K562 (cell line): ENCODE measurements around the gene UNC13C. TPM values are rescaled to one million over a fixed set of nuclear protein-coding genes. Genes with fewer than 3 reads are reported as not detected.

Experiments used
- ATAC-seq: fragments of 200-7000 bp; cut with Tn5 transposase; 3 replicates; pipeline ENCODE4 v1.9.1; 2020; ENCODE audit warnings: moderate library complexity
- BruUV-seq: library from RNA; stranded (reverse); fragments of 400-500 nt; replicated peaks from 2 replicates; lab custom pipeline; 2021; lab: Mats Ljungman, UMichigan
- CTCF ChIA-PET: fragments of 300-600 bp; formaldehyde crosslinking; extraction: SDS; loops from one replicate; lab custom pipeline; 2021; ENCODE audit warnings: low intra/inter-chr PET ratio; lab: Yijun Ruan, JAX
- POLR2A ChIA-PET: fragments of 300-600, 350-650 bp; sonication (Branson Sonifier 250); formaldehyde crosslinking; extraction: SDS; loops from one replicate; lab custom pipeline; 2021; ENCODE audit warnings: antibody characterized with exemption, inconsistent platforms; lab: Yijun Ruan, JAX
- DNase-seq, 4 experiments: peaks; one replicate each; pipeline versions ENCODE4 v3.0.0 to v3.0.0-alpha.2; 2011 to 2018; ENCODE audit warnings: low spot score in 3 of 4, mixed read lengths in 3 of 4; ENCODE audit errors: extremely low read depth in 1 of 4
- FAIRE-seq: peaks from 2 replicates; lab custom pipeline; 2011; peaks lifted over from hg19 to GRCh38; lab: Jason Lieb, UNC
- H2AFZ ChIP-seq: 2 replicates; pipeline ENCODE4 v1.6.0; 2011; ENCODE audit warnings: low read depth, low read length, control low read depth, inconsistent platforms
- H3K27ac ChIP-seq: fragments of 200-600 bp; 3 replicates; pipeline ENCODE4 v1.8.0; 2011; ENCODE audit warnings: low read depth, mild to moderate bottlenecking, control low read depth, inconsistent platforms, low read length, moderate library complexity, mixed read lengths; ENCODE audit errors: extremely low read depth
- H3K27me3 ChIP-seq, 2 experiments: fragments of 300-600 bp in 1 of 2; 2 replicates in 1 of 2; 3 replicates in 1 of 2; pipeline versions ENCODE4 v1.6.0 to v1.8.0; 2011; ENCODE audit warnings: inconsistent platforms in 2 of 2, low read length in 2 of 2, mild to moderate bottlenecking in 1 of 2, mixed read lengths in 1 of 2, moderate library complexity in 1 of 2; ENCODE audit not compliant: control insufficient read depth in 2 of 2, insufficient read depth in 2 of 2
- H3K36me3 ChIP-seq: fragments of 300-600 bp; 3 replicates; pipeline ENCODE4 v1.8.0; 2011; ENCODE audit warnings: mild to moderate bottlenecking, low read length, inconsistent platforms; ENCODE audit not compliant: control insufficient read depth, insufficient read depth
- H3K4me1 ChIP-seq, 2 experiments: fragments of 200-600 bp in 1 of 2; replicated peaks in 1 of 2; 2 replicates in 1 of 2; 3 replicates in 1 of 2; pipeline versions ENCODE4 v1.5.1 to v1.8.0; 2011; ENCODE audit warnings: inconsistent platforms in 2 of 2, low read length in 2 of 2, mild to moderate bottlenecking in 1 of 2, mixed read lengths in 1 of 2, moderate library complexity in 1 of 2; ENCODE audit not compliant: control insufficient read depth in 2 of 2, insufficient read depth in 2 of 2
- H3K4me2 ChIP-seq: 2 replicates; pipeline ENCODE4 v1.6.1; 2011; ENCODE audit warnings: low read length, control low read depth, inconsistent platforms, mixed read lengths; ENCODE audit not compliant: insufficient read depth
- H3K4me3 ChIP-seq: fragments of 200-600 bp; sonication (generic), shearing (Covaris generic); 2 replicates; pipeline ENCODE4 v1.5.1; 2016; ENCODE audit warnings: control low read depth, inconsistent platforms
- H3K79me2 ChIP-seq: fragments of 200-600 bp; 3 replicates; pipeline ENCODE4 v1.8.0; 2011; ENCODE audit warnings: low read length, inconsistent platforms; ENCODE audit not compliant: control insufficient read depth, insufficient read depth
- H3K9ac ChIP-seq, 2 experiments: 2 replicates each; pipeline versions ENCODE4 v1.6.0 to v1.6.1; 2011; ENCODE audit warnings: low read depth in 2 of 2, low read length in 2 of 2, control low read depth in 1 of 2, inconsistent platforms in 1 of 2, mild to moderate bottlenecking in 1 of 2, mixed read lengths in 1 of 2; ENCODE audit not compliant: insufficient read depth in 1 of 2
- H3K9me1 ChIP-seq: one replicate; pipeline ENCODE4 v1.6.0; 2011; ENCODE audit warnings: inconsistent platforms, mild to moderate bottlenecking, low read length, moderate library complexity; ENCODE audit not compliant: control insufficient read depth, insufficient read depth
- H3K9me3 ChIP-seq: replicated peaks from 2 replicates; pipeline ENCODE4 v1.5.1; 2011; ENCODE audit warnings: low read depth, low read length, inconsistent platforms; ENCODE audit not compliant: control insufficient read depth, insufficient read depth
- H4K20me1 ChIP-seq: replicated peaks from 2 replicates; pipeline ENCODE4 v1.6.1; 2011; ENCODE audit warnings: low read length, inconsistent platforms, mixed read lengths; ENCODE audit not compliant: control insufficient read depth, insufficient read depth
- ARID1B ChIP-seq: fragments of 450-650 bp; IDR thresholded peaks from 2 replicates; pipeline ENCODE4 v1.6.1; 2016; ENCODE audit warnings: antibody characterized with exemption, mild to moderate bottlenecking, inconsistent platforms
- ARID2 ChIP-seq: fragments of 450-650 bp; IDR thresholded peaks from 2 replicates; pipeline ENCODE4 v1.6.1; 2017; ENCODE audit warnings: antibody characterized with exemption, mild to moderate bottlenecking
- BRF2 ChIP-seq: IDR thresholded peaks from 3 replicates; pipeline ENCODE4 v1.6.1; 2011; ENCODE audit warnings: borderline replicate concordance, mild to moderate bottlenecking; ENCODE audit not compliant: insufficient read length, insufficient read depth
- CHD1 ChIP-seq: fragments of 200-600 bp; sonication (generic); IDR thresholded peaks from one replicate; pipeline ENCODE4 v1.6.1; 2012; ENCODE audit warnings: mild to moderate bottlenecking, moderate library complexity, low read length, inconsistent platforms
- DIDO1 ChIP-seq: fragments of 450-650 bp; IDR thresholded peaks from 2 replicates; pipeline ENCODE4 v1.6.1; 2016; ENCODE audit warnings: low read depth, missing biosample characterization, missing genetic modification characterization
- FOXP1 ChIP-seq: sonication (generic); formaldehyde crosslinking; IDR thresholded peaks from 2 replicates; pipeline ENCODE4 v1.8.0; 2022; ENCODE audit warnings: mild to moderate bottlenecking, missing genetic modification reagents
- HDAC2 ChIP-seq: fragments of 450-650 bp; IDR thresholded peaks from 2 replicates; pipeline ENCODE4 v1.6.1; 2016; ENCODE audit warnings: mild to moderate bottlenecking
- MITF ChIP-seq: IDR thresholded peaks from 2 replicates; pipeline ENCODE4 v1.6.1; 2014; ENCODE audit warnings: antibody characterized with exemption
- MTA1 ChIP-seq: fragments of 450-650 bp; IDR thresholded peaks from 2 replicates; pipeline ENCODE4 v1.6.1; 2017; ENCODE audit warnings: borderline replicate concordance
- NFRKB ChIP-seq: fragments of 450-650 bp; IDR thresholded peaks from 2 replicates; pipeline ENCODE4 v1.6.1; 2016; ENCODE audit warnings: low read depth
- NR1H2 ChIP-seq: sonication (generic); formaldehyde crosslinking; IDR thresholded peaks from 2 replicates; pipeline ENCODE4 v1.4.0; 2020; ENCODE audit warnings: mild to moderate bottlenecking, missing genetic modification reagents
- PHF21A ChIP-seq: fragments of 450-650 bp; IDR thresholded peaks from 2 replicates; pipeline ENCODE4 v1.6.1; 2017; ENCODE audit warnings: low read depth, borderline replicate concordance
- SIN3B ChIP-seq: fragments of 450-650 bp; IDR thresholded peaks from 2 replicates; pipeline ENCODE4 v1.6.1; 2017; ENCODE audit warnings: low read depth, mild to moderate bottlenecking, moderate library complexity
- SREBF1 ChIP-seq: fragments of 150-350 bp; IDR thresholded peaks from 2 replicates; pipeline ENCODE4 v1.6.1; 2014; ENCODE audit warnings: antibody characterized with exemption, low read depth, low read length, borderline replicate concordance
- ZBTB2 ChIP-seq: fragments of 450-650 bp; IDR thresholded peaks from 2 replicates; pipeline ENCODE4 v1.6.1; 2016; ENCODE audit warnings: antibody characterized with exemption
- ZBTB34 ChIP-seq: fragments of 250-450 bp; sonication (Bioruptor Pico); IDR thresholded peaks from 2 replicates; pipeline ENCODE4 v1.8.0; 2021; ENCODE audit warnings: mild to moderate bottlenecking, moderate library complexity
- ZNF133 ChIP-seq: fragments of 250-450 bp; sonication (Bioruptor Pico); IDR thresholded peaks from 2 replicates; pipeline ENCODE4 v1.4.0; 2020; ENCODE audit warnings: mild to moderate bottlenecking
- in situ Hi-C: fragments of 300-500 bp; cut with MboI; formaldehyde crosslinking; loops from 4 replicates; pipeline ENCODE4 v1.15.0; 2018; ENCODE audit warnings: inconsistent platforms, mixed read lengths
- intact Hi-C: fragments of 100-400 bp; cut with micrococcal nuclease; formaldehyde crosslinking; loops from 2 replicates; pipeline ENCODE4 v1.14.2; 2022
- polyA plus RNA-seq, 8 experiments: library from polyadenylated mRNA; depleted of rRNA in 4 of 8; stranded (reverse) in 5 of 8; unstranded in 3 of 8; fragments of >200 nt; fragmentation: Nextera tagmentation in 2 of 8; fragmentation: Illumina TruSeq in 1 of 8; extraction: Ambion mirVana in 2 of 8; extraction: Trizol in 1 of 8; gene quantifications; 2 replicates each; pipeline versions ENCODE4 v1.2.1 to v1.2.3, GENCODE V29; 2011 to 2014; ENCODE audit warnings: inconsistent platforms in 1 of 8, missing spikeins in 1 of 8
- total RNA-seq, 7 experiments: library from RNA; depleted of rRNA in 6 of 7; stranded (reverse); fragments of >200 nt in 6 of 7; fragmentation: Illumina TruSeq in 2 of 7; extraction: Trizol in 2 of 7; gene quantifications; 2 replicates each; pipeline versions ENCODE4 v1.2.1 to v1.2.3, GENCODE V29; 2011 to 2021; ENCODE audit warnings: low replicate concordance in 1 of 7

UNC13C gene
- total and polyA plus RNA-seq, 9 of the 15 experiments (the other 6 are each of a cell fraction or from before 2014, with no cell fraction given): not detected

GRCh38 chr15:54097019-54097418 is 118.8 kb downstream of the UNC13C start:
- Histone ChIP-seq H3K9me3 (no peaks in the 10 kb centered on the region), H3K27ac (no peak overlapping the region), H3K4me1 (no peaks in the 10 kb centered on the region), H3K36me3 (no peaks in the 10 kb centered on the region), H3K79me2 (no peaks in the 10 kb centered on the region), H3K27me3 (no peaks in the 10 kb centered on the region), H3K9me1 (no peaks in the 10 kb centered on the region), H3K4me3 (no peak overlapping the region), H4K20me1 (no peaks in the 10 kb centered on the region), H2AFZ (no peak overlapping the region), H3K4me2 (no peak overlapping the region)
- ATAC-seq (no peak), FAIRE-seq (no peak), DNase-seq (no peak)
- intact Hi-C loops: no loop called here
- BruUV-seq: no TSS peak
- POLR2A ChIA-PET: no interaction called here
- CTCF ChIA-PET: no interaction called here
- in situ Hi-C loops: no loop called here
- TF ChIP-seq SIN3B: no peak
- no peak for TF ChIP-seq HDAC2
- TF ChIP-seq MTA1: no peak
- no peak for TF ChIP-seq ZBTB34 (CRISPR knock-in tag)
- TF ChIP-seq FOXP1 (CRISPR knock-in tag): no peak
- TF ChIP-seq NFRKB: no peak
- TF ChIP-seq PHF21A: no peak
- TF ChIP-seq ARID1B: no peak
- no peak for TF ChIP-seq MITF
- no peak for TF ChIP-seq SREBF1
- TF ChIP-seq DIDO1: no peak
- no peak for TF ChIP-seq BRF2
- no peak for TF ChIP-seq ARID2
- no peak for TF ChIP-seq NR1H2 (CRISPR knock-in tag)
- TF ChIP-seq ZNF133 (CRISPR knock-in tag): no peak
- TF ChIP-seq ZBTB2: no peak
- no peak for TF ChIP-seq CHD1
- TF ChIP-seq, all 486 proteins: peak for 0
- no peak overlapping the region for H3K9ac ChIP-seq
